ENCODE data around the gene GBA2. TPM values are rescaled to one million over a fixed set of nuclear protein-coding genes. Genes with fewer than 3 reads are reported as not detected.

GBA2 gene
- total RNA-seq, 1 donor from 2014 or later: 53.7 TPM

- DNase-seq (ENCODE audit: low read depth): no peak
- peaks cover 3% of the 10 kb centered on the region for H3K36me3 ChIP-seq (ENCODE audit: control insufficient read depth, insufficient read depth, low read length)
- peak; percentile 87 for TF ChIP-seq CTCF (IDR thresholded peaks at IDR 0.05; ENCODE audit: insufficient read depth, low read length, poor library complexity, severe bottlenecking)
- peak overlapping the region; percentile 66 for H3K4me3 ChIP-seq (ENCODE audit: low read depth, low read length)
- no peaks in the 10 kb centered on the region for H3K27me3 ChIP-seq (ENCODE audit: control insufficient read depth, insufficient read depth, low read length)
These were observed 7.5 kb upstream of the GBA2 start for GRCh38 chr9:35756275-35757225.

DNA sequence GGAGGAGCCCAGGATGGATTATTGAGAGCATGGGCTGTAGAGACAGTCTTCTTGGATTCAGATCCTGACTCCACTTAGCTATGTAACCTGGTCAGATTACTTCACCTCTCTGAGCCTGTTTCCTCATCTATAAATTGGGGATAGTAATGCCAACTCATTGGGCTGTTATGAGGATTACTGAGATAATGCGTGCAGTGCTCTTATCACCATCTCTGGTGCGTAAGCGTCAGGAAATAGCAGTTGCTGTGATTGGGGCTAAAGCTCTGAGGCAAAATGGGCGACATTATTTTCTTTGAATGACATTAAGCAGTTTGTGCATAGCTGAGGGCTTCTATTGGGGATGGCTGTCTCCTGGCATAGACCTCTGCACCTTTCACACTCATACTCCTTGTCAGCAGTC is 6.0 kb upstream of the GBA2 start:
- no peak overlapping the region for H3K4me3 ChIP-seq (ENCODE audit: low read depth, low read length)
- no peak for TF ChIP-seq CTCF (IDR thresholded peaks at IDR 0.05; ENCODE audit: insufficient read depth, low read length, poor library complexity, severe bottlenecking)
- no peak for DNase-seq (ENCODE audit: low read depth)
- H3K27me3 ChIP-seq (ENCODE audit: control insufficient read depth, insufficient read depth, low read length): no peaks in the 10 kb centered on the region
- peaks cover 3% of the 10 kb centered on the region for H3K36me3 ChIP-seq (ENCODE audit: control insufficient read depth, insufficient read depth, low read length)

DNA sequence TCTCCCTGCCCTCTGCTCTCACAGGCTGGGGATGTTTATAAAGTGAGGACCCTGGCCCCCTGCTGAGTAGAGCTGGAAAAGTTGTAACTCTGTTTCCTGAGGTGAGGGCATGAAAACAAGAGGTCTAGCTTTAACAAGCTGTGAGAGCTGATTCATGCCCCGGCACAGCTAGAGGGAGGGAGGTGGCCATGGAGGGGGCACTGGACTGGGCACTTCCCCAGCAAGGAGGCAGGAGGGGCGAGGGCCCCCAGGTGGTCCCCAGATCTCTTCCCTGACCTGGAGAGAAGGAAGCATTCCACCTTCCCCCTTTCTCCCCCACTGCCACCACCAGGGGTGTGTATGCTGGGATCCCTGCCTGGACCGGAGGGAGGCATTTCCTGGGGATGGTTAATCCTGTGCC is 5.2 kb upstream of the GBA2 start, which contains the start of gene MSMP:
Gene MSMP (minus strand): TSS at position 13 of the 400 bp plus-strand sequence. CDS start 147 bp downstream, outside the sequence.
- no peak for TF ChIP-seq CTCF (IDR thresholded peaks at IDR 0.05; ENCODE audit: insufficient read depth, low read length, poor library complexity, severe bottlenecking)
- no peak within 1 kb of the TSS for H3K4me3 ChIP-seq (ENCODE audit: low read depth, low read length)
- DNase-seq (ENCODE audit: low read depth): no peak
- H3K36me3 ChIP-seq (ENCODE audit: control insufficient read depth, insufficient read depth, low read length): peaks cover 3% of the 10 kb centered on the region
- H3K27me3 ChIP-seq (ENCODE audit: control insufficient read depth, insufficient read depth, low read length): no peaks in the 10 kb centered on the region

DNA sequence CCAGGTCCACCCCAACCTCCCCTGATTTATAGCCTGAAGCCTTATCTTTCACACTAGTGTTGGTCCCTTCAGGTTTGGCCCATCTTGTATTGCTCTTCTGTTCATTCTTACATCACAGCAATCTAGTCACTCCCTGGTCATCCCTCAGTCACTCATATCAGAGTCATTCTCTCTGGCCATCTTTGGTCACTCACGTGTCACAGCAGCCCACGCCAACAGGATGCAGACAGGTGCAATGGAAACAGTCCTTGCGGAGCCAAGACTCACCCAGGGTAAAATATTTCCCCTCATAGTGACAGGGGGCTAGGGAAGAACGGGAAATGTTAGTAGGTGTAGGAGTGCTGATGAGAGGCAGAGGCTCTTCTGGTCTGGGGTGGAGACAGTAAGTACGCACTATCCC is 4.4 kb upstream of the GBA2 start:
- H3K27me3 ChIP-seq (ENCODE audit: control insufficient read depth, insufficient read depth, low read length): no peaks in the 10 kb centered on the region
- DNase-seq (ENCODE audit: low read depth): no peak
- no peak for TF ChIP-seq CTCF (IDR thresholded peaks at IDR 0.05; ENCODE audit: insufficient read depth, low read length, poor library complexity, severe bottlenecking)

GRCh38 chr9:35750256-35750531 is 1.2 kb upstream of the GBA2 start:
- H3K4me3 ChIP-seq (ENCODE audit: low read depth, low read length): peak overlapping the region; percentile 83
- DNase-seq (ENCODE audit: low read depth): no peak
- no peak for TF ChIP-seq CTCF (IDR thresholded peaks at IDR 0.05; ENCODE audit: insufficient read depth, low read length, poor library complexity, severe bottlenecking)

More for the DNA sequence above, 4.4 kb upstream of the GBA2 start:
- Histone ChIP-seq H3K36me3 (ENCODE audit: control insufficient read depth, insufficient read depth, low read length) (peaks cover 3% of the 10 kb centered on the region), H3K4me3 (ENCODE audit: low read depth, low read length) (no peak overlapping the region)

More at GRCh38 chr9:35750256-35750531, 1.2 kb upstream of the GBA2 start:
- Histone ChIP-seq H3K27me3 (ENCODE audit: control insufficient read depth, insufficient read depth, low read length) (no peaks in the 10 kb centered on the region), H3K36me3 (ENCODE audit: control insufficient read depth, insufficient read depth, low read length) (peaks cover 3% of the 10 kb centered on the region)
